NCI-H69 (cell line): ENCODE data around the gene CREB3L4.
"Not testable (repeated sequence)": the region's sequence is repeated elsewhere in the genome, so short reads cannot be mapped to it uniquely, and the experiment has no call there.

Experiments
- DNase-seq: peaks from one replicate; lab custom pipeline; 2025; lab: John Stamatoyannopoulos, UW

Gene CREB3L4

GRCh38 chr1:153984123-153984894, 16.6 kb downstream of the CREB3L4 start:
- DNase-seq = no peak

DNA sequence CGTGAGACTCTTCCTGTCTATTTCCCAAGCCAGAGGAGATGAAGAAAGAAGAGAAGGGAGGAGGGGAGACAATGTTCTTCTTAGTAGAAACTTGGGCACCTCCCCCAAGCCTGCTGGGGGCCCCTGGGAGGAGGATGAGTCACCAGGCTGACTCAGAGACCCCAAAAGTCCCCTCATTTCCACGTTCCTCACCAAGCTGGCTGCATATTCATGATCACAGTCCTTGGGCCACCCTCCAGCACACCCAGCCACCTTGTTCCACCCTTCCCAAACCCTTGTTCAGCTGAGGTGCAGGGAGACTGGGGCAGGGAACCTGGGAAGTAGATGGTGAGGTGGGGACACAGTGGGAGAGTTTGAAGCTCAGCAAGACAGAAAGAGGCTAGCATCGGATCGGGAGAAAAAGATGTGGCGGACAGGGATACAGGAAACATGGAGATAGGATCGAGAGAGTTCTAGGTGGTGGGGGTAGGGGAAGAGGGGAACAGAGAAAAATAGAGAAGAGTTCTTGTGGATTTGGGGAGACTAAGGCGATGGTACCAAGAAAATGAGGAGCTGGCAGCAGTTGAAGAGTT, 17.7 kb downstream of the CREB3L4 start:
- no peak for DNase-seq

- peak; percentile 92 for DNase-seq
Measured at GRCh38 chr1:153985941-153986761, 18.4 kb downstream of the CREB3L4 start, which contains the start of gene RAB13. RAB13 (minus strand) TSS chr1:153986339; CDS start chr1:153986236, 103 bp downstream.

GRCh38 chr1:153987621-153988020, 19.9 kb downstream of the CREB3L4 start:
- DNase-seq = peak; percentile 25

GRCh38 chr1:153990468-153991150, 22.9 kb downstream of the CREB3L4 start, which contains the start of gene RPS27:
RPS27 (plus strand) TSS chr1:153990762; CDS start chr1:153990797, 35 bp downstream.
- peak; percentile 99 for DNase-seq

DNA sequence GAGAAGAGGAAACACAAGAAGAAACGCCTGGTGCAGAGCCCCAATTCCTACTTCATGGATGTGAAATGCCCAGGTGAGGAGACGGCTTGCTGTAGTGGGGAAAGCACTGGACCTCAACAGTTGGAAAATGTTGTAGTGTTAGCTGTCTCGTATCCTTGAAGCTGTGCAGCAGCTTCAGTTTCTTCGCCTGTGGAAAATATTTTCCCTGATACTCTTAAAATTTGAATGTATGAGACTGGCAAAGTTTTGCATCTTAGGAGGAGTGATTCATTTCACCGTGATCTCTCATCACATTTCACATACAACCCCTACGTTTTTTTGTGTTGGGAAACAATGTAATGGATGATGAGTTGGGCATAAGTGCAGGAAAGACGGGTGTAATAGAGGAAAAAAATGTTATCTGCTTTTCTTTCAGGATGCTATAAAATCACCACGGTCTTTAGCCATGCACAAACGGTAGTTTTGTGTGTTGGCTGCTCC, 23.5 kb downstream of the CREB3L4 start:
- no peak for DNase-seq

- DNase-seq = no peak
Measured at GRCh38 chr1:153991806-153992205, 24.1 kb downstream of the CREB3L4 start.

GRCh38 chr1:153995202-153995601, 27.5 kb downstream of the CREB3L4 start:
- no peak for DNase-seq

DNA sequence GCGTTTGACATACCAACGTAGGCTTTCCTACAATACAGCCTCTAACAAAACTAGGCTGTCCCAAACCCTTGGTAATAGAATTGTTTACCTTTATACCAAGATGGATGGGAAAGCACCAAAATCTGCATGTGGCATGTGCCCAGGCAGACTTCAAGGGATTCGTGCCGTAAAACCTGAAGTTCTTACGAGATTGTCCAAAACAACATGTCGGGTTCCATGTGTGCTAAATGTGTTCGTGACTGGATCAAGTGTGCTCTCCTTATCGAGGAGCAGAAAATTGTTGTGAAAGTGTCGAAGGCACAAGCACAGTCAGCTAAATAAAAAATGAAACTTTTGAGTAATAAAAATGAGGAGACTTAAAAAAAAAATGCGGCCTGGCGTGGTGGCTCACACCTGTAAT, 27.9 kb downstream of the CREB3L4 start:
- DNase-seq = no peak

GRCh38 chr1:153996882-153997281, 29.2 kb downstream of the CREB3L4 start:
- not testable (repeated sequence) for DNase-seq

GRCh38 chr1:154000420-154000819, 32.7 kb downstream of the CREB3L4 start:
- no peak for DNase-seq

DNA sequence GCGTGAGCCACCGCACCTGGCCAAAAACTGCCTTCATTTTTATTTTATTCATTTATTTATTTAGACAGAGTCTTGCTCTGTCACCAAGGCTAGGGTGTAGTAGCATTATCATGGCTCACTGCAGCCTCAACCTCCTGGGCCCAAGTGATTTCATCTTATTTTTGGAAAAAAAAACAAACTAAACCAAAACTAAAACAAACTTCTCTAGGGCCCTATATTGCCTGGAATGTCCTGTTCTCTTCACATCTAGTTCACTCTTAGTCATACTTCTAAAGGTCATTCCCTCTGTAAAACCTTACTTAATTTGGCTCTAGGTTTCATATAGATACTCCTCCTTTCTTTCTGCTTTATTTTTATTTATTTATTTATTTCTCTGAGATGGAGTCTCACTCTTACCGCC, 38.4 kb downstream of the CREB3L4 start:
- no peak for DNase-seq

DNA sequence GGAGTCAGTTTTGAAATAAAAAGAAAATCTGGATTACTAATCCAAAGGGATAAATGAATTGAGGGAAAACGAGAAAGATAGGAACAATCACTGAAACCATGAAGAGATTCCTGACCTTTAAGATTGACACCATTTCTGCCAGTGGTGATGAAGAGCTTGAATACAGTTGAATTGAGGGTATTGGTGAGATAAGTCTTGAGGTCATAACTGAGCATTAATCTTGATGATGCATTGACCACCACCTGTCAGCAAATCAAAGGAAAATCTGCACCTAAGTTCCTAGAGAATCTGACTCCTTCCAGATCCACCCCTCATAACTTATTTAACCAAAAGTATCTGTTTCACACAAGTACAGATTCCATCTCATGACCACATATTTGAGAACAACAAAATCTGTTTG, 44.4 kb downstream of the CREB3L4 start:
- no peak for DNase-seq

DNA sequence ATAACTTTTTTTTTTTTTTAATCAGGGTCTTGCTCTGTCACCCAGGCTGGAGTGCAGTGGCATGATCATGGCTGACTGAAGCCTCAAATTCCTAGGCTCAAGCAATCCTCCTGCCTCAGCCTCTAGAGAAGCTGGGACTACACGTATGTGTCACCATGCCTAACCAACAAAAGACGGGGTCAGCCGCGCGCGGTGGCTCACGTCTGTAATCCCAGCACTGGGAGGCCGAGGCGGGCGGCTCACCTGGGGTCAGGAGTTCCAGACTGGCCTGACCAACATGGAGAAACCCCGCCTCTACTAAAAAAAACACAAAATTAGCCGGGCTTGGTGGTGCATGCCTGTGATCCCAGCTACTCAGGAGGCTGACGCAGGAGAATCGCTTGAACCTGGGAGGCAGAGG, 44.8 kb downstream of the CREB3L4 start:
- DNase-seq = not testable (repeated sequence)

GRCh38 chr1:154014154-154014907, 46.6 kb downstream of the CREB3L4 start:
- DNase-seq = no peak

DNA sequence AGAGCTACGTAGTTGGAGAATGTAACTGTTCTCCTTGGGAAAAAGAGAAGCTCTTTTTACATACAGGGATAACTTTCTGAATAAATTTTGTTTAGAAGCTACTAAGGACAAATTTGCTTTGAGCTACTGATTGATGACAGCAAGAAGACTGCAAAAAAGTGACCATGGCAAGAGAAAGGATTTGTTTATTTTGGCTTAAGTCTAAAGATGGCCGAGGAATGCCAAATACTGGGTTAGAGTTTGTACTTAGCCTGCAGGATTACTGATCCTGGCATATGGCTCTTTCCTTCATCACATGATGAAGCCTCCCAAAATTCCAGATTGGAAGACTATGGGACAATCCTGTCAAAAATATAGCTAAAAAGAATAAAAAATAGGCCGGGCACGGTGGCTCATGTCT, 51.6 kb downstream of the CREB3L4 start:
- no peak for DNase-seq

GRCh38 chr1:154019940-154020339, 52.2 kb downstream of the CREB3L4 start:
- DNase-seq = no peak
